Skin epidermis (tissue), 12 donors: ENCODE measurements around the gene DRD4.

ENCODE experiments used
- H3K27ac ChIP-seq, 21 experiments: fragments of 200-600 bp; sonication (generic) in 11 of 21; one replicate each; pipeline ENCODE4 v1.5.0; 2020; ENCODE audit warnings: mild to moderate bottlenecking in 3 of 21, inconsistent platforms in 2 of 21, moderate library complexity in 2 of 21
- H3K4me3 ChIP-seq, 7 experiments: fragments of 200-600 bp; sonication (generic) in 2 of 7; one replicate each; pipeline ENCODE4 v1.5.0; 2020; ENCODE audit warnings: inconsistent platforms in 2 of 7, mild to moderate bottlenecking in 2 of 7, moderate library complexity in 1 of 7

DRD4 gene

DNA sequence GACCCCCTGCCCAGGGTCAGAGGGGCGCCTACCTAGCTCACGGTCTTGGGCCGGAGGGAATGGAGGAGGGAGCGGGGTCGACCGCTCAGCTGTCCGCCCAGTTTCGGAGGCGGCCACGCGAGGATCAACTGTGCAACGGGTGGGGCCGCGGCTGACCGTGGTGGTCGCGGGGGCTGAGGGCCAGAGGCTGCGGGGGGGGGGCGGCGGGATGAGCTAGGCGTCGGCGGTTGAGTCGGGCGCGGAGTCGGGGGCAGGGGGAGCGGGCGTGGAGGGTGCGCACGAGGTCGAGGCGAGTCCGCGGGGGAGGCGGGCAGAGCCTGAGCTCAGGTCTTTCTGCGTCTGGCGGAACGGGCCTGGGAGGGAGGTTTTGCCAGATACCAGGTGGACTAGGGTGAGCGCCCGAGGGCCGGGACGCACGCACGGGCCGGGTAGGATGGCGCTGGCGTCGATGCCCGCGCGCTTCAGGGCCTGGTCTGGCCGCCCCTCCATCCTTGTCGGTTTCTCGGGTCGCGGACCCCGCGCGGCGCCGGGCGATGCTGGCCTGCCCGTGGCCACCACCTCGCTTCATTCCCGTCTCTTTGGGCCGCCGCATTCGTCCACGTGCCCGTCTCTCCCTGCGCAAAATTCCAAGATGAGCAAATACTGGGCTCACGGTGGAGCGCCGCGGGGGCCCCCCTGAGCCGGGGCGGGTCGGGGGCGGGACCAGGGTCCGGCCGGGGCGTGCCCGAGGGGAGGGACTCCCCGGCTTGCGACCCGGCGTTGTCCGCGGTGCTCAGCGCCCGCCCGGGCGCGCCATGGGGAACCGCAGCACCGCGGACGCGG is at the start of gene DRD4:
Gene DRD4 (plus strand): TSS at position 759 of the 822 bp plus-strand sequence. CDS start 36 bp downstream, at position 795.
- Histone ChIP-seq H3K27ac (no peak within 1 kb of the TSS), H3K4me3 (peak within 1 kb of the TSS in 3 of 7 experiments; percentile 6 to 21 (median 12))

- H3K27ac ChIP-seq: peak overlapping the region in 8 of 21 experiments; percentile 30 to 70 (median 52)
Observed at GRCh38 chr11:587546-587945, 49.5 kb upstream of the DRD4 start.

GRCh38 chr11:587978-588380 is 49.1 kb upstream of the DRD4 start:
- Histone ChIP-seq H3K4me3 (no peak overlapping the region), H3K27ac (peak overlapping the region in 9 of 21 experiments; percentile 11 to 70 (median 49))

More at GRCh38 chr11:587546-587945, 49.5 kb upstream of the DRD4 start:
- no peak overlapping the region for H3K4me3 ChIP-seq

- Histone ChIP-seq H3K4me3 (no peak overlapping the region), H3K27ac (no peak overlapping the region)
Observed at GRCh38 chr11:589798-590197, 47.3 kb upstream of the DRD4 start.

GRCh38 chr11:590997-591396 is 46.1 kb upstream of the DRD4 start:
- Histone ChIP-seq H3K4me3 (no peak overlapping the region), H3K27ac (no peak overlapping the region)

- H3K27ac ChIP-seq: no peak overlapping the region
Observed at GRCh38 chr11:592501-592900, 44.6 kb upstream of the DRD4 start.

GRCh38 chr11:592918-593317 is 44.2 kb upstream of the DRD4 start:
- no peak overlapping the region for H3K27ac ChIP-seq
- no peak overlapping the region for H3K4me3 ChIP-seq

More at GRCh38 chr11:592501-592900, 44.6 kb upstream of the DRD4 start:
- H3K4me3 ChIP-seq: no peak overlapping the region

- H3K4me3 ChIP-seq: no peak overlapping the region
Observed at GRCh38 chr11:593347-593746, 43.7 kb upstream of the DRD4 start.

GRCh38 chr11:595400-595799 is 41.7 kb upstream of the DRD4 start:
- Histone ChIP-seq H3K27ac (no peak overlapping the region), H3K4me3 (no peak overlapping the region)

More at GRCh38 chr11:593347-593746, 43.7 kb upstream of the DRD4 start:
- no peak overlapping the region for H3K27ac ChIP-seq

DNA sequence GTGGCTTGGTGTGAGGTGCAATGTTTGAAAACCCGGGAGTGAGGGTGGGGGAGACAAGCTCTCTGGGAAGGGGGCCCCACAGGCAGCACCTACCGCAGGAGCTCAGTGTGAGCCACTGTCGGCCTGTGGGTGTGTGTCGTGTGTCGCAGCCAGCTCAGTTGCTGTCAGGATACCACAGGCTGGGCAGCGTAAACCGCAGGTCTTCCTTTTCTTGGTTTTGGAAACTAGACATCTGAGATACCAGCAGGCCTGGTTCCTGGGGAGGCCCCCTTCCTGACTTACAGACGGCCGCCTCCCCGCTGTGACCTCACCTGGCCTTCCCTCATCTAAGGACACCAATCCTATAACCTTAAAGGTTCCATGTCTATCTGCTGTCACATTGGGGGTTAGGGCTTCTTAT is 40.7 kb upstream of the DRD4 start:
- H3K27ac ChIP-seq: no peak overlapping the region
- H3K4me3 ChIP-seq: no peak overlapping the region

- Histone ChIP-seq H3K27ac (no peak overlapping the region), H3K4me3 (no peak overlapping the region)
Observed at GRCh38 chr11:597166-597725, 39.8 kb upstream of the DRD4 start.

DNA sequence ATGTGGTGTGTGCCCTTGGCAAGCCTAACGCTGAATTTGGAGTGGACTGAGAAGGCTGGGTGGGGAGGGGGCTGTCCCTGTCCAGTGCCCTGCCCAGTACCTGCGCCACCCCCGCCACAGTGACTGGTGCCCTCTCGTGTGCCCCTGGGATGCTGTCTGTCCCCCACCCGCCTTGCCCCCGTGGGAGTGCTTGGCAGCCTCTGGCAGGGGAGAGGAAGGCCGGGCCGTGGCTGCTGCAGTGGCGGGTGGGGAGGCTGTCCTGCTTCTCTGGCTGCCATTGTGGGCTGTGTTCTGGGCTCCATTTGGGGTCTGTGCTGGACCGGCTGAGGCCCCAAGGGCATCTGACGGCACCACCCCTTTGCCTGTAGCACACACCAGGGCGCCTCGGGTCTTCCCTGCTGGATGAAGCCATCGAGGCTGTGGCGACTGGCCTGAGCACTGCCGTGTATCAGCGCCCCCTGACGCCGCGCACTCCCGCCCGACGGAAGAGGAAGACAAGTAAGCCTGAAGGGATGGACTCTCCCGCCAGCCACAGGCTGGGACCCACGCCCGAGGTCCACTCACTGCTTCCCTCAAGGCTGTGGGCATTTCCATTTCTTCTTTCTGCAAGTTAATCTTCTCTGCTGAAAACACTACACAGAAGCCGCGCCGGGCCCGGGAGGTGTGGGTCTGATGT is 38.9 kb upstream of the DRD4 start:
- Histone ChIP-seq H3K4me3 (no peak overlapping the region), H3K27ac (peak overlapping the region in 1 of 21 experiments; percentile 26)

GRCh38 chr11:601573-602245 is 35.4 kb upstream of the DRD4 start:
- H3K4me3 ChIP-seq: no peak overlapping the region
- H3K27ac ChIP-seq: no peak overlapping the region

DNA sequence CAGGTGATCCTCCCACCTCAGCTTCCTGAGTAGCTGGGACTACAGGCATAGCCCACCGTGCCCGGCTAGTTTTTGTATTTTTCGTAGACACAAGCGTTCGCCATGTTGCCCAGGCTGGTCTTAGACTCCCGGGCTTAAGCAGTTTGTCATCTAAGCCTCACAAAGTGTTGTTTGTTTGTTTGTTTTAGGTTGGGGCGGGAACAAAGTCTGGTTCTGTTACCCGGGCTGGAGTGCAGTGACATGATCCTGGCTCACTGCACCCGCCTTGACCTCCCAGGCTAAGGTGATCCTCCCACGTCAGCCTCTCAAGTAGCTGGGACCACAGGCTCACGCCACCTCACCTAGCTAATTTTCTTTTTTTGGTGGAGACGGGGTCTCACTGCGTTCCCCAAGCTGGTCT is 33.9 kb upstream of the DRD4 start:
- no peak overlapping the region for H3K4me3 ChIP-seq
- H3K27ac ChIP-seq: no peak overlapping the region

DNA sequence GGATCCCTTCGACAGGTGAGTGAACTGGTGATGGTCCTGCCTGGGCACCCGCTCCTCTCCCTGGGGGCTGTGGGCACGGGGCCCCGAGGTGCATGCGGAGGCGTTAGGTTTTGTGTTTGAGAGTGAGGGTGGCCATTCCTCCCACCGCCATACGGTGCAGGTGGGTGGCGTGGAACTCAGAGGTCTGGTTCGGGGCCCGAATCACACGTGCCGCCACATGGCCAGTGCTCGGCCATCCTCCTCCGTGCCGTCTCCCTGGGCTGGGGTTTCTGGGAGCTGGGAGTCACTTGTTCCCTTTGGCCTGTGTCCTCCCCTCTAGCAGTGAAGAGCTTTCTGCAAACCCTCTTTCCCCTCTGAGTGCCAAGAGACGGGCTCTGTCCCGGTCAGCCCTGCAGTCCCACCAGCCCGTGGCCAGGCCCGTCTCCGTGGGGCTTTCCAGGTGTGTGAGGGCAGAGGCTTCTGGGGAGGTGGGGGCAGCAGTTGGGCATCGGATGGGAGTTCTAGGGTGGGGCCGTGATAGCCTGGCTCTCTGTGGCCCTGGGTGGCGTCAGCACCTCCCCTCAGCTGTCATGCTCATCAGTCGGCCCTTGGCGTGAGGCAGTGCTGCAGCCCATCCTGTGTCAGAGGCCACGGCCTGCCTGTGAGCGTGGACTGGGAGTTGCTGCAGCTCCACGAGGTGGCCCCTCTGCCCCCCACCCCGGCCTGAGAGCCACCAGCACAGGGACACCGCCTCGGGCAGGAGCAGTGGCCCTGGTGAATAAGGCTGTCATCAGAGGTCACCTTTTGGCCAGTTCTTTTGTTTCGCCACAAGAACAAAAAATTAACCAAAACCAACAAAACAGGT is 31.6 kb upstream of the DRD4 start:
- Histone ChIP-seq H3K27ac (peak overlapping the region in 5 of 21 experiments; percentile 22 to 50 (median 38)), H3K4me3 (no peak overlapping the region)

DNA sequence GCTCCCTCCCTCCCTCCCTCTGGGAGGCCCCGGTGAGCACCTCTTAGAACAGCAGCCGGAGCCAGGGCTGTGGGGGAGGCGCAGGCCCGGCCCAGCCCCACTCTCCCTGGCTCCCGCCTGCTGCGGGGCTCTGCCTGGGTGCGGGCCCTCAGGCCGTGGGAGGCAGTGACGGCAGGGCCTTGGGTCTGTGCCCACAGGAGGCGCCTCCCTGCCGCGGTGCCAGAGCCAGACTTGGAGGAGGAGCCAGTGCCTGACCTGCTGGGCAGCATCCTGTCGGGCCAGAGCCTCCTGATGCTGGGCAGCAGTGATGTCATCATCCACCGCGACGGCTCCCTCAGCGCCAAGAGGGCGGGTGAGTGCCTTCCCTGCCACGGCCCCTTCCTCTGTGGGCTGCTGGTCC is 30.8 kb upstream of the DRD4 start:
- H3K27ac ChIP-seq: peak overlapping the region in 5 of 21 experiments; percentile 20 to 50 (median 25)
- no peak overlapping the region for H3K4me3 ChIP-seq

DNA sequence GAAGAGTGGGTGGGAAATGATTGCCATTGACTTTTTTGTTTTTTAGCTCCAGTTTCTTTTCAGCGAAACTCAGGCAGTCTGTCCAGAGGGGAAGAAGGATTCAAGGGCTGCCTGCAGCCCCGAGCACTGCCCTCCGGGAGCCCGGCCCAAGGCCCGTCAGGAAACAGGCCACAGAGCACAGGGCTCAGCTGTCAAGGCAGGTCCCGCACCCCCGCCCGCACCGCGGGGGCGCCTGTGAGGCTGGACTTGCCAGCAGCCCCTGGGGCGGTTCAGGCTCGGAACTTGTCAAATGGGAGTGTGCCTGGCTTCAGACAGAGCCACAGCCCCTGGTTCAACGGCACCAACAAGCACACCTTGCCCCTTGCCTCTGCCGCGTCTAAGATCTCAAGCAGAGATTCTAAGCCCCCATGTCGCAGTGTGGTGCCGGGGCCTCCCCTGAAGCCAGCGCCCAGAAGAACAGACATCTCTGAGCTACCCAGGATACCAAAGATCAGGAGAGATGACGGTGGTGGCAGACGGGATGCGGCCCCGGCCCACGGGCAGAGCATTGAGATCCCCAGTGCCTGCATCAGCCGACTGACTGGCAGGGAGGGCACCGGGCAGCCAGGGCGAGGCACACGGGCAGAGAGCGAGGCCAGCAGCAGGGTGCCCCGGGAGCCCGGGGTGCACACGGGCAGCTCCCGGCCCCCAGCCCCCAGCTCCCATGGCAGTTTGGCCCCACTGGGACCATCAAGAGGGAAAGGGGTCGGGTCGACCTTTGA is 29.9 kb upstream of the DRD4 start:
- Histone ChIP-seq H3K4me3 (no peak overlapping the region), H3K27ac (peak overlapping the region in 4 of 21 experiments; percentile 20 to 31 (median 26))

DNA sequence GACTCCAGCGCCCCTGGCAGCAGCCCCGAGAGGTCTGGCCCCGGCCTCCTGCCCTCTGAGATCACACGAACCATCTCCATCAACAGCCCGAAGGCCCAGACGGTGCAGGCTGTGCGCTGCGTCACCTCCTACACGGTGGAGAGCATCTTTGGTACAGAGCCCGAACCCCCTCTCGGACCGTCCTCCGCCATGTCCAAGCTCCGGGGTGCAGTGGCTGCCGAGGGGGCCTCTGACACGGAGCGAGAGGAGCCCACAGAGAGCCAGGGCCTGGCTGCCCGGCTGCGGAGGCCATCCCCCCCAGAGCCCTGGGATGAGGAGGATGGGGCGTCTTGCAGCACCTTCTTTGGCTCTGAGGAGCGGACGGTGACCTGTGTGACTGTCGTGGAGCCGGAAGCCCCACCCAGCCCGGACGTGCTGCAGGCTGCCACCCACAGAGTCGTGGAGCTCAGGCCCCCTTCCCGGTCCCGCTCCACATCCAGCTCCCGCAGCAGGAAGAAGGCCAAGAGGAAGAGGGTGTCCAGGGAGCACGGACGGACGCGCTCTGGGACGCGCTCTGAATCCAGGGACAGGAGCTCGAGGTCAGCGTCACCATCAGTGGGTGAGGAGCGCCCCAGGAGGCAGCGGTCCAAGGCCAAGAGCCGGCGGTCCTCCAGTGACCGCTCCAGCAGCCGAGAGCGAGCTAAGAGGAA is 29.0 kb upstream of the DRD4 start:
- no peak overlapping the region for H3K27ac ChIP-seq
- H3K4me3 ChIP-seq: no peak overlapping the region
